ENCODE data around the gene GTF2H4.
"Not testable (repeated sequence)": the region's sequence is repeated elsewhere in the genome, so short reads cannot be mapped to it uniquely, and the experiment has no call there.

Gene GTF2H4

DNA sequence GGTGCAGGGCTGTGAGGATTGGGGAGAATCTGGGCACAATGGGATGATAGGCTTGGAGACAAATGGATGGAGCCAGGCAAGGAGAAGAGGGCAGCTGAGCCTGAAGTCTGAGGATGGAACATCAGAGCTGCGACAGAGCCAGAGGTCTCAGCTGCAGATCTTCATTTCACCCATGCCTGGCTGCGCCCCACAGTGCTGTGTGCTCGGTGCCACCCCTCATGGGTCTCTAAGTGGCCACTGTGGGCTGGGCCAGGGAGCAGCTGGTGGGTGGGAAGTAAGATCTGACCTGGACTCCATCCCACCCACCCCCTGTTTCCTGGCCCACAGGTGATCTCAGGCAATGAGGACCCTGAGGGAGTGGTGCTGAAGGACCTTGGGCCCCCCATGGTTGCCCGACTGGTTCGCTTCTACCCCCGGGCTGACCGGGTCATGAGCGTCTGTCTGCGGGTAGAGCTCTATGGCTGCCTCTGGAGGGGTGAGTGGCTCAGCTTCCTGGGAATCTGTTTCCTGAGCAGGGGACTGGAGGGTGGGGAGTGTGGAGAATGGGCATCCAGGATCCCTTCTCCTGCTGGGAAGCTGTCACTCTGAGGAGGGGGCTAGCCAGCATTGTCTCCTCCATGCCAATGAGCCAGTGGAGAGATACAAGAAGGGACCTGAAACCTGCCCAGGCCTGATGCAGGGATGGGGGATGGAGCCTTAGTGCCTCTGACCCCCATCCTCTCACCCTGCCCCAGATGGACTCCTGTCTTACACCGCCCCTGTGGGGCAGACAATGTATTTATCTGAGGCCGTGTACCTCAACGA is 17.2 kb upstream of the GTF2H4 start:
- DNase-seq: peak in 4 of 42 donors; percentile 7 to 22 (median 14)
- intact Hi-C loops (cut with DNase I): no loop called here

DNA sequence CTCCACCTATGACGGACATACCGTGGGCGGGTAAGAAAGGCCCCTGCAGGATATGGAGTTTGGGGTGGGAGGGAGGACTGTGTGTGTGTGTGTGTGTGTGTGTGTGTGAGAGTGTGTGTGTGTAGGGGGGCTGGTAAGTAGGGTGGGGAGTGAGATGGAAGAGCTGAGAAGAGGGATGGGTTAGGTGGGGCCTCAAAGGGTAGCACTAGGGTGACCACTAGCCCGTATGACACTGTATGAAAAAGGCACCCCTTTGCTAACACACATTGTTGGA is 16.6 kb upstream of the GTF2H4 start:
- peak in 2 of 42 donors; percentile 1 to 13 for DNase-seq
- intact Hi-C loops (cut with DNase I): no loop called here

DNA sequence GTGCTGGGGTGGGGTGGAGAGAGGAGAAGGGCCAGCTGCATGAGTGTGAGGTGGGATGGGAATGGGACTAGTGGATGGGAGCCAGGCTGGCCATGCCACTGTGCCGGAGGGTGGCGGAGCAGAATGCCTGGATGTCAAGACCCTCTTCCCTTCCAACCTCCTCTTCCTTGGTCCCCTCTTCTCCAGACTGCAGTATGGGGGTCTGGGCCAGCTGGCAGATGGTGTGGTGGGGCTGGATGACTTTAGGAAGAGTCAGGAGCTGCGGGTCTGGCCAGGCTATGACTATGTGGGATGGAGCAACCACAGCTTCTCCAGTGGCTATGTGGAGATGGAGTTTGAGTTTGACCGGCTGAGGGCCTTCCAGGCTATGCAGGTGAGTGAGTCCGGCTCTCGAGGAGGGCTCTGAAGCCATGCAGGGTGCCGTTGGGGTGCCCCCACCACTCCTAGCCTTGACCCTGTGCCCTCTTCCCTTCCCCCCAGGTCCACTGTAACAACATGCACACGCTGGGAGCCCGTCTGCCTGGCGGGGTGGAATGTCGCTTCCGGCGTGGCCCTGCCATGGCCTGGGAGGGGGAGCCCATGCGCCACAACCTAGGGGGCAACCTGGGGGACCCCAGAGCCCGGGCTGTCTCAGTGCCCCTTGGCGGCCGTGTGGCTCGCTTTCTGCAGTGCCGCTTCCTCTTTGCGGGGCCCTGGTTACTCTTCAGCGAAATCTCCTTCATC is 16.0 kb upstream of the GTF2H4 start:
- intact Hi-C loops (cut with DNase I): no loop called here
- DNase-seq: peak in 5 of 42 donors; percentile 2 to 33 (median 11)

DNA sequence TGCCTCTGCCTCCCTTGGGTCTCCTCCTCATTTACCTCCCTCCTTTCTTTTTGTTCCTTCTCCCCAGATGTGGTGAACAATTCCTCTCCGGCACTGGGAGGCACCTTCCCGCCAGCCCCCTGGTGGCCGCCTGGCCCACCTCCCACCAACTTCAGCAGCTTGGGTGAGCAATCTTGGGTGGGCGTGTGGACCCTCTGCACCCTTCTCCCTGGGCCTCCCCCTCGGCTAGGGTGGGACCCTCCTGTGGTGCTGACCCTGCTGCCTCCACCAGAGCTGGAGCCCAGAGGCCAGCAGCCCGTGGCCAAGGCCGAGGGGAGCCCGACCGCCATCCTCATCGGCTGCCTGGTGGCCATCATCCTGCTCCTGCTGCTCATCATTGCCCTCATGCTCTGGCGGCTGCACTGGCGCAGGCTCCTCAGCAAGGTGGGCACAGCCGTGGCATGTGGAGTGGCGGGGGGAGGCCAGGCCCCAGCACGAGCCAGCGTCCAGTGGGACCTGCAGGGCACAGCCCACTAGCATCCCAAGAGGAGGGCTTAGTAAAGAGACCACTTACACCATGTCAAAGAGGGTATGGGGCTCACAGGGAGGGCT is 14.9 kb upstream of the GTF2H4 start:
- intact Hi-C loops (cut with DNase I): no loop called here
- peak in 3 of 42 donors; percentile 6 to 32 (median 11) for DNase-seq

DNA sequence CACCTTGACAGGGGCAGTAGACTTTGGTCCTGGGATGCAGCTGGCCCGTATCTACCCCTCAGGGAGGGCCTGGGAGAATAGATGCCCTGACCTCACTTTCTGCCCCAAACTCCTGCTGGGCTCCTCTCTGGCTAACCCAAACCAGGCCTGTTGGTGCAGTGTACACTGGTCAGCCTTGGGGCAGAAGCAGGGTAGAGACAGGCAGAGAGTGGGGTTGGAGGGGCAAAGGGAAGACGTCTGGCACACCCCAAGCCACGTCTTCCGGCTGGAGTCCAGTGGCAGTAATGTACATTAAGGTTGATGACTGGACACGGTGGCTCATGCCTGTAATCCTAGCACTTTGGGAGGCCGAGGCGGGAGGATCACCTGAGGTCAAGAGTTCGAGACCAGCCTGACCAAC is 14.3 kb upstream of the GTF2H4 start:
- DNase-seq: peak in 2 of 42 donors; percentile 1 to 13
- intact Hi-C loops (cut with DNase I): no loop called here

DNA sequence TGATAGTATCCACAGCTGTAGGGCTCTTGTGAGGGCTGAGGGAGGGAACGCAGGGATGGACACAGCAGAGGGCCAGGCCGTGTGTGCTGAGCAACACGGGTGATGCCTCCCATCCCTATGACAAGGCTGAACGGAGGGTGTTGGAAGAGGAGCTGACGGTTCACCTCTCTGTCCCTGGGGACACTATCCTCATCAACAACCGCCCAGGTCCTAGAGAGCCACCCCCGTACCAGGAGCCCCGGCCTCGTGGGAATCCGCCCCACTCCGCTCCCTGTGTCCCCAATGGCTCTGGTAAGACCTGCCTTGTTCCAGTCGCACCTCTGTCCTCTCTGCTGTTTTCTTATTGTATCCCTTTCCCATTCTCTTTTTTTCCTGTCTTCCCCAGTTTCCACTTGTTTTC is 13.6 kb upstream of the GTF2H4 start:
- DNase-seq: peak in 1 of 42 donors; percentile 3
- intact Hi-C loops (cut with DNase I): no loop called here

DNA sequence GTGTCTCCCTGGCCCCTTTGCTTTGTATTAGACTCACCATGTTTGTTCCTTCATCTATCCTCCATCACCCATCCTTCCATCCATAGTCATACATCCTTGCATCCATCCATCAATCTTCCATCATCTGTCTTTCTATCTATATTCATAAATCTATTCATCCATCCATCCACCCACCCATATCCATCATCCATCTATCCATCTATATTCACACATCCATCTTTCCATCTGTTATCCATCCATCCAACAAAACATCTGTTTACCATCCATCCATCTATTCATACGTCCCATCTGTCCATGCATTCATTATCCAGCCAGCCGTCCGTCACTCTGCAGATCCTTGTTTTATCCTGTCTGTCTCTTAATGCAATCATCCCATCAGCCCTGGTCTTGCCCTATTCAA is 13.1 kb upstream of the GTF2H4 start:
- intact Hi-C loops (cut with DNase I): no loop called here
- no peak for DNase-seq

DNA sequence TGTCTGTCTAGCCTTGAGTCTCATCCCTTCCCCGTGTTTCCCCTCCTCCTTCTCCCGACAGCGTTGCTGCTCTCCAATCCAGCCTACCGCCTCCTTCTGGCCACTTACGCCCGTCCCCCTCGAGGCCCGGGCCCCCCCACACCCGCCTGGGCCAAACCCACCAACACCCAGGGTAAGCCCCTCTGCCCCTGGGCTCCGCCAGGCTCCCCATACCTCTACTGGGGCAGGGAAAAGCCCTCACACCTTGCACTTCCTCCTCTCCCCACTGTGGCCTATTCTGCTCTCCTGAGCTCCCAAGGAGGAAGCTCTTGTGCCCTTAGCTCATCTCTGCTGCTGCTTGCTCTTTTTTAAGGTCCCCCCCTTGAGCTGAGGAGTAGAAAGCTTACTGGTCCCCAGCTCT is 12.7 kb upstream of the GTF2H4 start:
- intact Hi-C loops (cut with DNase I): no loop called here
- DNase-seq: no peak

DNA sequence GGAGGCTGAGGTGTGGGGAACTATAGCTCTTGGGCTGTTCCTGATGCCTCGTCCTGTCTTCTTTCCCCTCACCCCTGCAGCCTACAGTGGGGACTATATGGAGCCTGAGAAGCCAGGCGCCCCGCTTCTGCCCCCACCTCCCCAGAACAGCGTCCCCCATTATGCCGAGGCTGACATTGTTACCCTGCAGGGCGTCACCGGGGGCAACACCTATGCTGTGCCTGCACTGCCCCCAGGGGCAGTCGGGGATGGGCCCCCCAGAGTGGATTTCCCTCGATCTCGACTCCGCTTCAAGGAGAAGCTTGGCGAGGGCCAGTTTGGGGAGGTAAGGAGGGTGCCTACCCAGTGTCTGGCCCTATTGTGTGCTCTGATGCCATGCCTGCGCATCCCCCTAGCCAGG is 11.5 kb upstream of the GTF2H4 start:
- no peak for DNase-seq
- intact Hi-C loops (cut with DNase I): no loop called here

DNA sequence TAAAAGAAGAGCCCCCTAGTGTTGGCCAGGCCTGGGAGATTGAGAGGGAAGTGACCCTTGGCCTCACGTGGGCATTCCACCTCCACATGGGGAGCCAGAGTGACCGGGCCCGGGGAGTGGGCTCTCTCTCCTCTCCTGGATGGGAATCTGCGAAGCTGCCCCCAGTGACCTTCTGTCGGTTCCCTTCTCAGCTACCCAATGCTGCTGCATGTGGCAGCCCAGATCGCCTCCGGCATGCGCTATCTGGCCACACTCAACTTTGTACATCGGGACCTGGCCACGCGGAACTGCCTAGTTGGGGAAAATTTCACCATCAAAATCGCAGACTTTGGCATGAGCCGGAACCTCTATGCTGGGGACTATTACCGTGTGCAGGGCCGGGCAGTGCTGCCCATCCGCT is 10.1 kb upstream of the GTF2H4 start:
- intact Hi-C loops (cut with DNase I): no loop called here
- DNase-seq: no peak

DNA sequence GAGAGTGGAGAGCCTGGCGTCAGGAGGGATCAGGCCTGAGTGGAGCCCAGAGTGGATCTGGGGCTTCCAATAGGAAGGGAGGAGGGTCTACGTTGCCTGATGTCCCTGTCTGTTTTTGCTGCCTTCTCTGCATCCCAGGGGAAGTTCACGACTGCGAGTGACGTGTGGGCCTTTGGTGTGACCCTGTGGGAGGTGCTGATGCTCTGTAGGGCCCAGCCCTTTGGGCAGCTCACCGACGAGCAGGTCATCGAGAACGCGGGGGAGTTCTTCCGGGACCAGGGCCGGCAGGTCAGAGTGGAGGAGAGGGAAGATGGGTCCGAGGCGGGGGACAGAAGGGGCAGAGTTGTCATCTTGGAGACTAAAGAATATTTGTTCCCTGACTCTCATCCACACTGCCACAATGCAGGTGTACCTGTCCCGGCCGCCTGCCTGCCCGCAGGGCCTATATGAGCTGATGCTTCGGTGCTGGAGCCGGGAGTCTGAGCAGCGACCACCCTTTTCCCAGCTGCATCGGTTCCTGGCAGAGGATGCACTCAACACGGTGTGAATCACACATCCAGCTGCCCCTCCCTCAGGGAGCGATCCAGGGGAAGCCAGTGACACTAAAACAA is 9.2 kb upstream of the GTF2H4 start:
- no peak for DNase-seq
- intact Hi-C loops (cut with DNase I): no loop called here

DNA sequence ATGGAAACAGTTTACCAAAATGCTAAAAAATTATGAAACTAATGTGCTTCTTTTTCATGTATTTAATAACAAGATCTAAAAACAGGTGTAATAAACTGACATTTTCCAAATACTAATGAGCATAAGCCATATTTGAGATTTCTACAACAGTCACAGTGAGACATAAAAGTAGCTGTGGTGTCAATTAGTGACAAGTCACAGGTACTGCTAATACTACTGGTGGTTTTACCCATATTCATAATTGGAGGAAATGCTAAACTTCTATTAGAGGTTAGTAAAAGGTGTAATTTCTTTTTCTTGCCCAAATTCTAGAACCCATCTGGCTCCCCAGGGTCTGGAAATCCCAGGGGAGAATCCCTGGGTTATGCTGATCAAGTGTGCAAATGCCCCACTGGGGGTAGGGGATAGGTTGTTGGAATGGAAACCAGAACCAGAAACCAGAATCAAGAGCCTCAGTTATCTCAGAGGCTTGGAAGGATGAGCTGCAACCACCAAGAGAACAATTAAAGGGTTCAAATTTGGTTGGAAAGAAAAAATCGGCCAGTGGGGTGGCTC is 7.1 kb upstream of the GTF2H4 start:
- intact Hi-C loops (cut with DNase I): no loop called here
- DNase-seq: no peak

DNA sequence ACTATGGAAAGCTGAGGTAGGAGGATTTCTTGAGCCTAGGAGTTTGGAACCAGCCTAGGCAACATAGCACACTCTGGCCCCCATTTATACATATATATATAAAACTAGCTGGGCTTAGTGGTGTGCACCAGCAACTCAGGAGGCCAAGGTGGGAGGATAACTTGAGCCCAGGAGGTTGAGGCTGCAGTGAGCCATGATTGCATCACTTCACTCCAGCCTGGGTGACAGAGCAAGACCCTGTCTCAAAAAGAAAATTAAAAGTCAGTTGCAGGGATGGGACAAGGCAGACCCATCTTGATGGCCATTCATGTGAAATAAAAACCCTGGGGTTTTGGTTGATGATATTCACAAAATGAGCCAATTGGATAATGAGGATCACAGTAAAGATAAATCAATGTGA is 6.6 kb upstream of the GTF2H4 start:
- no peak for DNase-seq

DNA sequence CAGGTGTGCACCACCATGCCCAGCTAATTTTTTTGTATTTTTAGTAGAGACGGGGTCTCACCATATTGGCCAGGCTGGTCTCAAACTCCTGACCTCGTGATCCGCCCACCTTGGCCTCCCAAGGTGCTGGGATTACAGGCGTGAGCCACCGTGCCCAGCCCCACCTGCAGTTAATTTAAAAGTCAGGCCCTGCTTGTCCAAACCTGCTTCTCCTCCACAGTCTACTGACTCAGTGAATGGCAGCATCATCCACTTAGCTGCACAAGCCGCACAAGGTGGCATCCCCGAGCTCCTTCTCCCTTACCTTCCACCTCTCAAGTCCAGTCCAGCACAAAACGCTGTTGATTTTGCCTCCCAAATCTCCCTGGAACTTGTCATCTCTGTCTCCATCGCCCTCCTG is 5.8 kb upstream of the GTF2H4 start:
- intact Hi-C loops (cut with DNase I); DNase-seq: not testable (repeated sequence)

More for the DNA sequence above, 6.6 kb upstream of the GTF2H4 start:
- intact Hi-C loops (cut with DNase I): no loop called here

DNA sequence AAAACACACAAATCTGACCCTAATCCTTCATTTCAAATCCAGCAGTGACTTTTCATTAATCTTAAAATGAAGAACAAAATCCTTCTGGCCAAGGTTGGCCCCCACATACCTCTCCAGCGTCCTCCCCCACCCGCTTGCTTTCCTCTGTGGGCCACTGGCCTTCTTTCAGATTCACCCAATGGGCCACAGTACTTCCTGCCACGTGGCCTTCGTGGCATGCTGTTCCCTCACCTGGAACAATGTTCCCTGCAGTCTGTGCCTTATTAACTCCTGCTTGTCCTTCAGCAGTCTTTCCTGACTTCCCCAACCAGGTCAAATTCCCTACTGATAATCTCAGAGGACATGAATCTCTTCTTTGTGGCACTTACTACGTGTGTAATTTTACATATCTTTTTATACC is 5.3 kb upstream of the GTF2H4 start:
- no peak for DNase-seq
- intact Hi-C loops (cut with DNase I): no loop called here

DNA sequence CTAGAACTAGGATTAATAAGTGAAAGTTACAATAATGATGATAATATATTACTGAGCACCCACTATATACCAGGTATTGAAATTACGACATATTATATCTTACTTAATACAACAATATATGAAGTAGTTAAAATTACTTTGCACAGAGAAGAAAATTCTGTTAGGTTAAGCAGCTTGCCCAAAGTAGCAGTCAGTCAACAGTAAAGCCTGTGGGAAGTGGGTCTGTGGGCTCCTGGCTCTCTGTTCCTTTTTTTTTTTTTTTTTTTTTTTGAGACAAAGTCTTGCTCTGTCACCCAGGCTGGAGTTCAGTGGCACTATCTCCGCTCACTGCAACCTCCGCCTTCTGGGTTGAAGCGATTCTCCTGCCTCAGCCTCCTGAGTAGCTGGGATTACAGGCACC is 4.8 kb upstream of the GTF2H4 start:
- no peak for DNase-seq
- intact Hi-C loops (cut with DNase I): no loop called here

DNA sequence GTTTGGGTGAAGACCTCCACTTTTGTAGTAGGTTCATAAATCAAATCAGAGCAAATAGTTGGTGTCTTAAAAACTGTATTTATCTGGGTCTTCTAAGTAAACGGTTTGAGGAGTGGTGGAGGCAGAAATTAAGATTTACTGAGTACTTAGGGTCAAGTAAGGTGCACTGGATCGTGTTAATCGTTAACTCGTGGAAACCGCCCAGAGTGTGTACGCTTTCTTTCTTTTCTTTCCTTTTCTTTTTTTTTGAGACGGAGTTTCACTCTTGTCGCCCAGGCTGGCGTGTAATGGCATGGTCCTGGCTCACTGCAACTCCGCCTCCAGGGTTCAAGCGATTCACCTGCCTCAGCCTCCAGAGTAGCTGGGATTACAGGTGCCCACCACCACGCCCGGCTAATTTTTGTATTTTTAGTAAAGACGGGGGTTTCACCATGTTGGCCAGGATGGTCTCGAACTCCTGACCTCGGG is 683 bp upstream of the GTF2H4 start:
- intact Hi-C loops (cut with DNase I); DNase-seq: not testable (repeated sequence)

DNA sequence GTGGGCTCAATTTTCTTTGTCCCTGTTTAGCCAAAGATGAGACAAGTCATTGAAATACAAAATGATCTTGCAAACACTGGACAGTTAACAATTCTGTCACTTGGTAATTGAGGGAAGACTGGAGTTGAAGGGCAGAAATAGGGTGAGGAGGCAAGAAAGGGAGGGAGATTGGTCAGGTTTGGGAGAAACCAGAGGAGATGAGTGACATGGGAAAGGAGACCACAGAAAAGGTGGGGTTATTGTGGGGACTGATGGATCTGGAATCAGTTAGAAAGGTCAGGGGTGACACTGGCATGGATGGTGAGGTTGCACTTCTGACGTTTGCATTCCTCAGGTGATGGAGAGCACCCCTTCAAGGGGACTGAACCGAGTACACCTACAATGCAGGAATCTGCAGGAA is 693 bp downstream of the GTF2H4 start:
- intact Hi-C loops (cut with DNase I): no loop called here

DNA sequence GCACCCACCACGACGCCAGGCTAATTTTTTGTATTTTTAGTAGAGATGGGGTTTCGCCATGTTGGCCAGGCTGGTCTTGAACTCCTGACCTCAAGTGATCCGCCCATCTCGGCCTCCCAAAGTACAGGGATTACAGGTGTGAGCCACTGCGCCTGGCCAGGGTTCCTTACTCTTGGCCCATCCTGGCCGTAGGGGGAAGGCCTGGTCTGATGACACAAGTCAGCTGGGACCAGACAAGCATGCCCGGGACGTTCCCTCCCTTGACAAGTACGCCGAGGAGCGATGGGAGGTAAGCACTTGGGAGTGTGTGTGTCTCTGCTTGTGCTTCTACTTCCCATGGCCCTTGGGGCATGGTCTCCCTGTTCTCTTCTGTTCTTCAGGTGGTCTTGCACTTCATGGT is 2.5 kb downstream of the GTF2H4 start:
- intact Hi-C loops (cut with DNase I); DNase-seq: not testable (repeated sequence)

More for the DNA sequence above, 693 bp downstream of the GTF2H4 start:
- no peak for DNase-seq
